K562 (cell line): ENCODE data around the gene MGAT4B. TPM values are rescaled to one million over a fixed set of nuclear protein-coding genes. Genes with fewer than 3 reads are reported as not detected.

Source experiments
- ATAC-seq: fragments of 200-7000 bp; cut with Tn5 transposase; 3 replicates; pipeline ENCODE4 v1.9.1; 2020; ENCODE audit warnings: moderate library complexity
- BruUV-seq: library from RNA; stranded (reverse); fragments of 400-500 nt; replicated peaks from 2 replicates; lab custom pipeline; 2021; lab: Mats Ljungman, UMichigan
- CTCF ChIA-PET: fragments of 300-600 bp; formaldehyde crosslinking; extraction: SDS; loops from one replicate; lab custom pipeline; 2021; ENCODE audit warnings: low intra/inter-chr PET ratio; lab: Yijun Ruan, JAX
- POLR2A ChIA-PET: fragments of 300-600, 350-650 bp; sonication (Branson Sonifier 250); formaldehyde crosslinking; extraction: SDS; loops from one replicate; lab custom pipeline; 2021; ENCODE audit warnings: antibody characterized with exemption, inconsistent platforms; lab: Yijun Ruan, JAX
- DNase-seq, 4 experiments: peaks; one replicate each; pipeline versions ENCODE4 v3.0.0 to v3.0.0-alpha.2; 2011 to 2018; ENCODE audit warnings: low spot score in 3 of 4, mixed read lengths in 3 of 4; ENCODE audit errors: extremely low read depth in 1 of 4
- FAIRE-seq: peaks from 2 replicates; lab custom pipeline; 2011; peaks lifted over from hg19 to GRCh38; lab: Jason Lieb, UNC
- H2AFZ ChIP-seq: 2 replicates; pipeline ENCODE4 v1.6.0; 2011; ENCODE audit warnings: low read depth, low read length, control low read depth, inconsistent platforms
- H3K27ac ChIP-seq: fragments of 200-600 bp; 3 replicates; pipeline ENCODE4 v1.8.0; 2011; ENCODE audit warnings: low read depth, mild to moderate bottlenecking, control low read depth, inconsistent platforms, low read length, moderate library complexity, mixed read lengths; ENCODE audit errors: extremely low read depth
- H3K27me3 ChIP-seq, 2 experiments: fragments of 300-600 bp in 1 of 2; 2 replicates in 1 of 2; 3 replicates in 1 of 2; pipeline versions ENCODE4 v1.6.0 to v1.8.0; 2011; ENCODE audit warnings: inconsistent platforms in 2 of 2, low read length in 2 of 2, mild to moderate bottlenecking in 1 of 2, mixed read lengths in 1 of 2, moderate library complexity in 1 of 2; ENCODE audit not compliant: control insufficient read depth in 2 of 2, insufficient read depth in 2 of 2
- H3K36me3 ChIP-seq: fragments of 300-600 bp; 3 replicates; pipeline ENCODE4 v1.8.0; 2011; ENCODE audit warnings: mild to moderate bottlenecking, low read length, inconsistent platforms; ENCODE audit not compliant: control insufficient read depth, insufficient read depth
- H3K4me1 ChIP-seq, 2 experiments: fragments of 200-600 bp in 1 of 2; replicated peaks in 1 of 2; 2 replicates in 1 of 2; 3 replicates in 1 of 2; pipeline versions ENCODE4 v1.5.1 to v1.8.0; 2011; ENCODE audit warnings: inconsistent platforms in 2 of 2, low read length in 2 of 2, mild to moderate bottlenecking in 1 of 2, mixed read lengths in 1 of 2, moderate library complexity in 1 of 2; ENCODE audit not compliant: control insufficient read depth in 2 of 2, insufficient read depth in 2 of 2
- H3K4me2 ChIP-seq: 2 replicates; pipeline ENCODE4 v1.6.1; 2011; ENCODE audit warnings: low read length, control low read depth, inconsistent platforms, mixed read lengths; ENCODE audit not compliant: insufficient read depth
- H3K4me3 ChIP-seq: fragments of 200-600 bp; sonication (generic), shearing (Covaris generic); 2 replicates; pipeline ENCODE4 v1.5.1; 2016; ENCODE audit warnings: control low read depth, inconsistent platforms
- H3K79me2 ChIP-seq: fragments of 200-600 bp; 3 replicates; pipeline ENCODE4 v1.8.0; 2011; ENCODE audit warnings: low read length, inconsistent platforms; ENCODE audit not compliant: control insufficient read depth, insufficient read depth
- H3K9ac ChIP-seq, 2 experiments: 2 replicates each; pipeline versions ENCODE4 v1.6.0 to v1.6.1; 2011; ENCODE audit warnings: low read depth in 2 of 2, low read length in 2 of 2, control low read depth in 1 of 2, inconsistent platforms in 1 of 2, mild to moderate bottlenecking in 1 of 2, mixed read lengths in 1 of 2; ENCODE audit not compliant: insufficient read depth in 1 of 2
- H3K9me1 ChIP-seq: one replicate; pipeline ENCODE4 v1.6.0; 2011; ENCODE audit warnings: inconsistent platforms, mild to moderate bottlenecking, low read length, moderate library complexity; ENCODE audit not compliant: control insufficient read depth, insufficient read depth
- H3K9me3 ChIP-seq: replicated peaks from 2 replicates; pipeline ENCODE4 v1.5.1; 2011; ENCODE audit warnings: low read depth, low read length, inconsistent platforms; ENCODE audit not compliant: control insufficient read depth, insufficient read depth
- H4K20me1 ChIP-seq: replicated peaks from 2 replicates; pipeline ENCODE4 v1.6.1; 2011; ENCODE audit warnings: low read length, inconsistent platforms, mixed read lengths; ENCODE audit not compliant: control insufficient read depth, insufficient read depth
- BHLHE40 ChIP-seq: IDR thresholded peaks from 2 replicates; pipeline ENCODE4 v1.6.1; 2011; ENCODE audit warnings: low read length, improper control_type of control experiment
- CBX8 ChIP-seq: fragments of 200-600 bp; sonication (generic); IDR thresholded peaks from 2 replicates; pipeline ENCODE4 v1.6.1; 2012; ENCODE audit warnings: borderline replicate concordance, mixed run types, low read depth, mild to moderate bottlenecking, moderate library complexity, mixed read lengths, low read length, control low read depth, inconsistent platforms; ENCODE audit not compliant: poor library complexity, severe bottlenecking; ENCODE audit errors: extremely low read depth
- CC2D1A ChIP-seq: fragments of 450-650 bp; IDR thresholded peaks from 2 replicates; pipeline ENCODE4 v1.6.1; 2017; ENCODE audit warnings: mild to moderate bottlenecking
- CEBPG ChIP-seq, 3 experiments: fragments of 200-800 bp in 1 of 3; sonication (Bioruptor generic) in 1 of 3; sonication (generic) in 1 of 3; formaldehyde crosslinking in 1 of 3; IDR thresholded peaks in 2 of 3; conservative IDR thresholded peaks in 1 of 3; 2 replicates each; pipeline versions ENCODE4 v1.6.1 to v1.8.0; 2016 to 2022; ENCODE audit warnings: missing compliant biosample characterization in 2 of 3, missing genetic modification characterization in 2 of 3, mild to moderate bottlenecking in 1 of 3, missing genetic modification reagents in 1 of 3
- ELF1 ChIP-seq: fragments of 200-800 bp; sonication (Bioruptor generic); IDR thresholded peaks from 2 replicates; pipeline ENCODE4 v1.6.1; 2016; ENCODE audit warnings: missing genetic modification characterization, missing compliant biosample characterization
- HMGN3 ChIP-seq: IDR thresholded peaks from 2 replicates; pipeline ENCODE4 v1.6.1; 2011; ENCODE audit warnings: borderline replicate concordance, low read depth, mild to moderate bottlenecking, mixed read lengths, low read length; ENCODE audit not compliant: insufficient read length; ENCODE audit errors: extremely low read depth
- PHB ChIP-seq: fragments of 250-450 bp; sonication (Bioruptor Pico); IDR thresholded peaks from 2 replicates; pipeline ENCODE4 v1.5.0; 2021
- POLR2AphosphoS2 ChIP-seq: IDR thresholded peaks from 2 replicates; pipeline ENCODE4 v1.6.1; 2012; ENCODE audit warnings: low read length, improper control_type of control experiment
- POLR2G ChIP-seq: fragments of 200-400 bp; formaldehyde crosslinking; IDR thresholded peaks from 2 replicates; pipeline ENCODE4 v1.6.1; 2017; ENCODE audit warnings: low read depth, mild to moderate bottlenecking, antibody characterized with exemption, low read length, moderate library complexity
- RBFOX2 ChIP-seq: fragments of 200-400 bp; formaldehyde crosslinking; IDR thresholded peaks from 2 replicates; pipeline ENCODE4 v1.6.1; 2017; ENCODE audit warnings: low read depth, mild to moderate bottlenecking, low read length, moderate library complexity
- SMAD1 ChIP-seq: fragments of 150-350 bp; IDR thresholded peaks from 2 replicates; pipeline ENCODE4 v1.6.1; 2014; ENCODE audit warnings: low read length, low read depth; ENCODE audit not compliant: partially characterized antibody
- SMAD2 ChIP-seq: fragments of 150-350 bp; IDR thresholded peaks from 2 replicates; pipeline ENCODE4 v1.6.1; 2014; ENCODE audit warnings: low read depth, mild to moderate bottlenecking, low read length
- SMAD3 ChIP-seq: fragments of 450-650 bp; formaldehyde crosslinking; conservative IDR thresholded peaks from 2 replicates; pipeline ENCODE4 v1.4.0; 2020; ENCODE audit warnings: mild to moderate bottlenecking
- SP1 ChIP-seq: sonication (generic); formaldehyde crosslinking; IDR thresholded peaks from 2 replicates; pipeline ENCODE4 v1.8.1; 2022; ENCODE audit warnings: mild to moderate bottlenecking, missing genetic modification reagents
- ZC3H4 ChIP-seq: sonication (generic); formaldehyde crosslinking; IDR thresholded peaks from 2 replicates; pipeline ENCODE4 v1.9.0; 2021; ENCODE audit warnings: missing genetic modification reagents, borderline replicate concordance
- ZNF561 ChIP-seq: fragments of 450-650 bp; formaldehyde crosslinking; conservative IDR thresholded peaks from 2 replicates; pipeline ENCODE4 v1.4.0; 2020; ENCODE audit warnings: mild to moderate bottlenecking, moderate library complexity
- WGBS: fragments of 100-300 bp; shearing (Covaris generic); methylation state at CpG from one replicate; pipeline ENCODE4 v1.1.6; 2016; ENCODE audit warnings: low coverage, mixed read lengths; ENCODE audit not compliant: insufficient coverage; ENCODE audit errors: missing lambda C conversion rate; 5-methylcytosine and 5-hydroxymethylcytosine counted together
- in situ Hi-C: fragments of 300-500 bp; cut with MboI; formaldehyde crosslinking; loops from 4 replicates; pipeline ENCODE4 v1.15.0; 2018; ENCODE audit warnings: inconsistent platforms, mixed read lengths
- intact Hi-C: fragments of 100-400 bp; cut with micrococcal nuclease; formaldehyde crosslinking; loops from 2 replicates; pipeline ENCODE4 v1.14.2; 2022
- polyA plus RNA-seq, 8 experiments: library from polyadenylated mRNA; depleted of rRNA in 4 of 8; stranded (reverse) in 5 of 8; unstranded in 3 of 8; fragments of >200 nt; fragmentation: Nextera tagmentation in 2 of 8; fragmentation: Illumina TruSeq in 1 of 8; extraction: Ambion mirVana in 2 of 8; extraction: Trizol in 1 of 8; gene quantifications; 2 replicates each; pipeline versions ENCODE4 v1.2.1 to v1.2.3, GENCODE V29; 2011 to 2014; ENCODE audit warnings: inconsistent platforms in 1 of 8, missing spikeins in 1 of 8
- total RNA-seq, 7 experiments: library from RNA; depleted of rRNA in 6 of 7; stranded (reverse); fragments of >200 nt in 6 of 7; fragmentation: Illumina TruSeq in 2 of 7; extraction: Trizol in 2 of 7; gene quantifications; 2 replicates each; pipeline versions ENCODE4 v1.2.1 to v1.2.3, GENCODE V29; 2011 to 2021; ENCODE audit warnings: low replicate concordance in 1 of 7
- TF ChIP-seq, protein P1 (sequence below): fragments of 250-450 bp; sonication (Bioruptor Pico); IDR thresholded peaks from 2 replicates; pipeline ENCODE4 v1.4.0; 2020; ENCODE audit warnings: mild to moderate bottlenecking, moderate library complexity, borderline replicate concordance
- TF ChIP-seq, protein P2 (sequence below): sonication (generic); formaldehyde crosslinking; IDR thresholded peaks from 2 replicates; pipeline ENCODE4 v1.9.0; 2022; ENCODE audit warnings: mild to moderate bottlenecking, missing genetic modification reagents

MGAT4B gene
- total and polyA plus RNA-seq, 9 of the 15 experiments (the other 6 are each of a cell fraction or from before 2014, with no cell fraction given): 0.34 to 133 (median 75.4) TPM

DNA sequence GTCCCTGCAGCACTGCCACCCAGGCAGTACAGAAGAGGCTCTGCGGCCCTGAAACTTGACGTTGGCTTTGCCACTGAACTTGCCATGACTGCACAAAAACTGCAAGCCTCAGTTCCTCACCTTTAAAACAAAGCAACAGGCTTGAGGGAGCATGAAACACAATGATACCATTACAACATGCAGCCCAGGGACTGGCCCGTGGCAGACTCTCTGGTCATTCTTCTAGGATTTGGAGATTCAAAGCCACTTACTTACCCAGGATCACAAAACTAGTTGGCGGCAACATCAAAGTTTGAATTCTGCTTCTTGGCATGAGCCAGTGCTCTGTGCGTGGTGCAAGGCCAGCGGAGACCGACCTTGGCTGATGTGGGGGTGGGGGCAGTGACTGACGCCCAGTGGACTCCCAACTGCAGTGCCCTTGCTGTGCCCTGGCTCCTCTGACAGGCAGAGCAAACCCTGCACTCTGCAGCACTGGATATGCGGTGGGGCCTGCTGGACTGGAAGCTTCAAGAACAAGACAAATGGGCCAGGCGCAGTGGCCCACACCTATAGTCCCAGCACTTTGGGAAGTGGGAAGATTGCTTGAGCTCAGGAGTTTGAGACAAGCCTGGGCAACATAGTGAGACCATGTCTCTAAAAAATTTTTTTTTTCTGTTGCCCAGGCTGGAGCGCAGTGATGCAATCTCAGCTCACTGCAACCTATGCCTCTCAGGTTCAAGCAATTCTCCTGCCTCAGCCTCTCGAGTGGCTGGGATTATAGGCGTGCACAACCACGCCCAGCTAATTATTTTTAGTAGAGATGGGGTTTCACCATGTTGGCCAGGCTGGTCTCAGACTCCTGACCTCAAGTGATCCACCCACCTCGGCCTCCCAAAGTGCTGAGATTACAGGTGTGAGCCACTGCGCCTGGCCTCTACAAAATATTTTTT is 32.9 kb upstream of the MGAT4B start:
- no peak overlapping the region for H2AFZ ChIP-seq
- CTCF ChIA-PET: no interaction called here
- no peaks in the 10 kb centered on the region for H3K9me3 ChIP-seq
- POLR2A ChIA-PET: interaction anchor here (1.0 to 1.8 kb wide), 3 partner anchors 9 to 17 kb away, joined by 3 to 4 read pairs (median 4); no protein-coding TSS in a partner anchor
- no peak overlapping the region for H3K27ac ChIP-seq
- 79% methylated on average over 16 of the region's 16 CpGs for WGBS
- H3K9me1 ChIP-seq: no peaks in the 10 kb centered on the region
- no peak overlapping the region for H3K9ac ChIP-seq
- no peak overlapping the region for H3K4me2 ChIP-seq
- peaks cover 53% of the 10 kb centered on the region; the same call in 2 of the 3 replicates for H3K36me3 ChIP-seq
- H3K27me3 ChIP-seq: no peaks in the 10 kb centered on the region
- peaks cover 0 to 13% of the 10 kb centered on the region in 2 experiments; a peak in 3 of 5 replicates for H3K4me1 ChIP-seq
- intact Hi-C loops: no loop called here
- in situ Hi-C loops: no loop called here
- peaks cover 4% of the 10 kb centered on the region; the same call in 1 of the 2 replicates for H4K20me1 ChIP-seq
- H3K79me2 ChIP-seq: no peaks in the 10 kb centered on the region
- FAIRE-seq (no peak), ATAC-seq (no peak), DNase-seq (no peak)
- BruUV-seq: no TSS peak
- H3K4me3 ChIP-seq: no peak overlapping the region
- TF ChIP-seq, protein P1, sequence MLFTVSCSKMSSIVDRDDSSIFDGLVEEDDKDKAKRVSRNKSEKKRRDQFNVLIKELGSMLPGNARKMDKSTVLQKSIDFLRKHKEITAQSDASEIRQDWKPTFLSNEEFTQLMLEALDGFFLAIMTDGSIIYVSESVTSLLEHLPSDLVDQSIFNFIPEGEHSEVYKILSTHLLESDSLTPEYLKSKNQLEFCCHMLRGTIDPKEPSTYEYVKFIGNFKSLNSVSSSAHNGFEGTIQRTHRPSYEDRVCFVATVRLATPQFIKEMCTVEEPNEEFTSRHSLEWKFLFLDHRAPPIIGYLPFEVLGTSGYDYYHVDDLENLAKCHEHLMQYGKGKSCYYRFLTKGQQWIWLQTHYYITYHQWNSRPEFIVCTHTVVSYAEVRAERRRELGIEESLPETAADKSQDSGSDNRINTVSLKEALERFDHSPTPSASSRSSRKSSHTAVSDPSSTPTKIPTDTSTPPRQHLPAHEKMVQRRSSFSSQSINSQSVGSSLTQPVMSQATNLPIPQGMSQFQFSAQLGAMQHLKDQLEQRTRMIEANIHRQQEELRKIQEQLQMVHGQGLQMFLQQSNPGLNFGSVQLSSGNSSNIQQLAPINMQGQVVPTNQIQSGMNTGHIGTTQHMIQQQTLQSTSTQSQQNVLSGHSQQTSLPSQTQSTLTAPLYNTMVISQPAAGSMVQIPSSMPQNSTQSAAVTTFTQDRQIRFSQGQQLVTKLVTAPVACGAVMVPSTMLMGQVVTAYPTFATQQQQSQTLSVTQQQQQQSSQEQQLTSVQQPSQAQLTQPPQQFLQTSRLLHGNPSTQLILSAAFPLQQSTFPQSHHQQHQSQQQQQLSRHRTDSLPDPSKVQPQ: no peak
- TF ChIP-seq ZC3H4 (CRISPR knock-in tag) (no peak), BHLHE40 (no peak), SMAD1 (no peak), ELF1 (tag) (no peak), SP1 (CRISPR knock-in tag) (no peak), POLR2G (peak; percentile 75), RBFOX2 (0 out of 2 replicates have a peak, but pooled peaks have one; percentile 26), CEBPG (CRISPR knock-in tag; IDR thresholded peaks at IDR 0.05) (no peak), CEBPG (tag; conservative IDR thresholded peaks at IDR 0.05 in 1 of 2, IDR thresholded peaks at IDR 0.05 in 1 of 2) (0 out of 4 replicates have a peak, but pooled peaks of 1 of the 2 experiments have one; percentile 29), SMAD2 (no peak), CBX8 (no peak), CC2D1A (no peak), PHB (no peak), POLR2AphosphoS2 (peak; percentile 75), ZNF561 (no peak), SMAD3 (CRISPR knock-in tag) (no peak), HMGN3 (no peak)
- TF ChIP-seq, protein P2, sequence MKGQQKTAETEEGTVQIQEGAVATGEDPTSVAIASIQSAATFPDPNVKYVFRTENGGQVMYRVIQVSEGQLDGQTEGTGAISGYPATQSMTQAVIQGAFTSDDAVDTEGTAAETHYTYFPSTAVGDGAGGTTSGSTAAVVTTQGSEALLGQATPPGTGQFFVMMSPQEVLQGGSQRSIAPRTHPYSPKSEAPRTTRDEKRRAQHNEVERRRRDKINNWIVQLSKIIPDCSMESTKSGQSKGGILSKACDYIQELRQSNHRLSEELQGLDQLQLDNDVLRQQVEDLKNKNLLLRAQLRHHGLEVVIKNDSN (CRISPR knock-in tag): no peak
